OCI-LY3 (cell line): ENCODE measurements around the gene GBP1.
"Not testable (repeated sequence)": the region's sequence is repeated elsewhere in the genome, so short reads cannot be mapped to it uniquely, and the experiment has no call there.

Experiments
- CTCF ChIP-seq: fragments of 200-600, 300-600 bp; sonication (generic); IDR thresholded peaks from 2 replicates; pipeline ENCODE4 v1.5.1; 2014; ENCODE audit warnings: antibody characterized with exemption, low read length, low read depth
- EZH2phosphoT487 ChIP-seq: fragments of 200-600 bp; shearing (Covaris generic); IDR thresholded peaks from 2 replicates; pipeline ENCODE4 v1.6.1; 2018; ENCODE audit warnings: antibody characterized with exemption, mixed run types, low read depth

DNA sequence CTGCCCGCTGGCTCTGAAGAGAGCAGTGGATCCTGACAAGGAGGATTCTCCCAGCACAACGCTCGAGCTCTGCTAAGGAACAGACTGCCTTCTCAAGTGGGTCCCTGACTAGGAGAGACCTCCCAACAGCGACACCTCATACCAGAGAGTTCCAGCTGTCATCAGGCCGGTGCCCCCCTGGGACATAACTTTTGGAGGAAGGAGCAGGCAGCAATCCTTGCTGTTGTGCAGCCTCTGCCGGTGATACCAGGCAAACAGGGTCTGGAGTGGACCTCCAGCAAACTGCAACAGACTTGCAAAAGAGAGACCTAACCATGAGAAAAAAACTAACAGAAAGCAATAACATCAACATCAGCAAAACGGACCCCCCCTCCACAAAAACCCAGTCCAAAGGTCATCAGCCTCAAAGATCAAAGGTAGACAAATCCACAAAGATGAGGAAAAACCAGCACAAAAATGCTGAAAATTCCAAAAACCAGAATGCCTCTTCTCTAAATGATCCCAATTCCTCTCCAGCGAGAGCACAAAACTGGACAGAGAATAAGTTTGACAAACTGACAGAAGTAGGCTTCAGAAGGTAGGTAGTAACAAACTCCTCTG is 7.6 kb upstream of the GBP1 start:
- TF ChIP-seq CTCF, EZH2phosphoT487: not testable (repeated sequence)
